Astrocyte (in vitro differentiated cells and primary cell): Measurements from ENCODE around the gene SGCA.

Source experiments
- CTCF ChIP-seq: IDR thresholded peaks from 2 replicates; pipeline ENCODE4 v1.5.1; 2011; ENCODE audit warnings: low read depth, mild to moderate bottlenecking, inconsistent platforms, low read length, moderate library complexity; ENCODE audit not compliant: insufficient read depth
- EZH2 ChIP-seq: IDR thresholded peaks from 2 replicates; pipeline ENCODE4 v1.6.1; 2012; ENCODE audit warnings: mild to moderate bottlenecking, low read length, inconsistent platforms; ENCODE audit not compliant: insufficient read depth

GRCh38 chr17:50210240-50211225, 44.7 kb downstream of the SGCA start:
- TF ChIP-seq EZH2: no peak
- no peak for TF ChIP-seq CTCF
